Mesenchymal stem cell (in vitro differentiated cells and primary cell): ENCODE measurements around the gene PDX1.

Source experiments
- DNase-seq: peaks from one replicate; pipeline ENCODE4 v3.0.0-alpha.2; 2013
- H2AFZ ChIP-seq: one replicate; pipeline ENCODE4 v1.6.1; 2013; ENCODE audit warnings: low read depth, mild to moderate bottlenecking, control low read depth, inconsistent platforms, low read length, moderate library complexity
- H2AK5ac ChIP-seq: 2 replicates; pipeline ENCODE4 v1.6.1; 2013; ENCODE audit warnings: low read length, moderate library complexity, mild to moderate bottlenecking, inconsistent platforms; ENCODE audit not compliant: severe bottlenecking
- H2BK120ac ChIP-seq: one replicate; pipeline ENCODE4 v1.6.1; 2013; ENCODE audit warnings: low read depth, mild to moderate bottlenecking, inconsistent platforms, low read length, moderate library complexity
- H2BK12ac ChIP-seq, 2 experiments: one replicate each; pipeline ENCODE4 v1.6.1; 2013; ENCODE audit warnings: inconsistent platforms in 2 of 2, low read length in 2 of 2, mild to moderate bottlenecking in 2 of 2, moderate library complexity in 2 of 2, control low read depth in 1 of 2
- H2BK15ac ChIP-seq: one replicate; pipeline ENCODE4 v1.6.1; 2013; ENCODE audit warnings: mild to moderate bottlenecking, low read depth, inconsistent platforms; ENCODE audit not compliant: poor library complexity, severe bottlenecking
- H2BK5ac ChIP-seq: 2 replicates; pipeline ENCODE4 v1.6.1; 2013; ENCODE audit warnings: low read depth, mild to moderate bottlenecking, low read length, control low read depth, inconsistent platforms; ENCODE audit not compliant: poor library complexity, severe bottlenecking
- H3K14ac ChIP-seq, 2 experiments: one replicate each; pipeline ENCODE4 v1.6.1; 2013; ENCODE audit warnings: inconsistent platforms in 2 of 2, low read length in 2 of 2, control low read depth in 1 of 2, mild to moderate bottlenecking in 1 of 2, moderate library complexity in 1 of 2
- H3K18ac ChIP-seq, 2 experiments: one replicate each; pipeline ENCODE4 v1.6.1; 2013; ENCODE audit warnings: inconsistent platforms in 2 of 2, low read length in 2 of 2, control low read depth in 1 of 2, low read depth in 1 of 2, mild to moderate bottlenecking in 1 of 2
- H3K23ac ChIP-seq, 2 experiments: one replicate each; pipeline ENCODE4 v1.6.1; 2013; ENCODE audit warnings: inconsistent platforms in 2 of 2, low read length in 2 of 2, mild to moderate bottlenecking in 2 of 2, moderate library complexity in 2 of 2, control low read depth in 1 of 2
- H3K27ac ChIP-seq: 2 replicates; pipeline ENCODE4 v1.5.1; 2013; ENCODE audit warnings: mild to moderate bottlenecking, moderate library complexity, low read length, control low read depth, inconsistent platforms; ENCODE audit not compliant: poor library complexity, severe bottlenecking
- H3K27me3 ChIP-seq, 2 experiments: 2 replicates each; pipeline versions ENCODE4 v1.6.1 to v1.7.0; 2013; ENCODE audit warnings: low read length in 2 of 2, mild to moderate bottlenecking in 2 of 2, moderate library complexity in 2 of 2, control low read depth in 1 of 2, inconsistent platforms in 1 of 2; ENCODE audit not compliant: control insufficient read depth in 1 of 2, insufficient read depth in 1 of 2
- H3K36me3 ChIP-seq, 2 experiments: 2 replicates each; pipeline versions ENCODE4 v1.6.1 to v1.7.0; 2013; ENCODE audit warnings: low read length in 2 of 2, control low read depth in 1 of 2, inconsistent platforms in 1 of 2, low read depth in 1 of 2, mild to moderate bottlenecking in 1 of 2; ENCODE audit not compliant: insufficient read depth in 2 of 2, control insufficient read depth in 1 of 2
- H3K4ac ChIP-seq, 2 experiments: one replicate each; pipeline ENCODE4 v1.6.1; 2013; ENCODE audit warnings: inconsistent platforms in 2 of 2, low read length in 2 of 2, mild to moderate bottlenecking in 2 of 2, moderate library complexity in 2 of 2, control low read depth in 1 of 2, low read depth in 1 of 2
- H3K4me1 ChIP-seq: 2 replicates; pipeline ENCODE4 v1.6.1; 2013; ENCODE audit warnings: low read depth, low read length, control low read depth; ENCODE audit not compliant: control insufficient read depth, insufficient read depth
- H3K4me2 ChIP-seq: 2 replicates; pipeline ENCODE4 v1.6.1; 2013; ENCODE audit warnings: low read length, mild to moderate bottlenecking, inconsistent platforms; ENCODE audit not compliant: poor library complexity, severe bottlenecking
- H3K4me3 ChIP-seq, 2 experiments: 2 replicates each; pipeline versions ENCODE4 v1.5.1 to v1.7.0; 2013; ENCODE audit warnings: low read length in 2 of 2, mild to moderate bottlenecking in 2 of 2, control low read depth in 1 of 2, low read depth in 1 of 2; ENCODE audit not compliant: insufficient read depth in 1 of 2
- H3K79me1 ChIP-seq: replicated peaks from 2 replicates; pipeline ENCODE4 v1.6.1; 2013; ENCODE audit warnings: mild to moderate bottlenecking, control low read depth, low read length, inconsistent platforms; ENCODE audit not compliant: poor library complexity, severe bottlenecking
- H3K9ac ChIP-seq: 2 replicates; pipeline ENCODE4 v1.7.0; 2013; ENCODE audit warnings: mild to moderate bottlenecking, low read length, moderate library complexity
- H3K9me3 ChIP-seq: 2 replicates; pipeline ENCODE4 v1.7.0; 2013; ENCODE audit warnings: mild to moderate bottlenecking, low read length; ENCODE audit not compliant: control insufficient read depth
- H4K8ac ChIP-seq: one replicate; pipeline ENCODE4 v1.6.1; 2013; ENCODE audit warnings: inconsistent platforms, mild to moderate bottlenecking, low read length, moderate library complexity
- H4K91ac ChIP-seq: one replicate; pipeline ENCODE4 v1.6.1; 2013; ENCODE audit warnings: mild to moderate bottlenecking, low read length, inconsistent platforms
- WGBS: methylation state at CpG from one replicate; pipeline ENCODE4 v1.1.7; 2013; ENCODE audit warnings: mixed read lengths; 5-methylcytosine and 5-hydroxymethylcytosine counted together

Gene PDX1

GRCh38 chr13:27918041-27918917 is 1.5 kb upstream of the PDX1 start:
- H2AK5ac ChIP-seq: no peak overlapping the region
- no peak overlapping the region for H2BK15ac ChIP-seq
- H2BK5ac ChIP-seq: no peak overlapping the region
- H3K27me3 ChIP-seq: peaks cover 86 to 90% of the 10 kb centered on the region in 2 experiments
- H3K14ac ChIP-seq: no peak overlapping the region
- no peak overlapping the region for H4K8ac ChIP-seq
- no peak for DNase-seq
- 8% methylated on average over 41 of the region's 46 CpGs for WGBS
- no peak overlapping the region for H2AFZ ChIP-seq
- no peak overlapping the region for H2BK12ac ChIP-seq
- no peak overlapping the region for H2BK120ac ChIP-seq
- H3K18ac ChIP-seq: no peak overlapping the region
- H3K9ac ChIP-seq: no peak overlapping the region
- H3K4me1 ChIP-seq: peaks cover 25% of the 10 kb centered on the region
- H3K9me3 ChIP-seq: no peaks in the 10 kb centered on the region
- no peak overlapping the region for H3K4me2 ChIP-seq
- H3K36me3 ChIP-seq: no peaks in the 10 kb centered on the region
- no peak overlapping the region for H3K4ac ChIP-seq
- no peaks in the 10 kb centered on the region for H3K79me1 ChIP-seq
- no peak overlapping the region for H3K27ac ChIP-seq
- no peak overlapping the region for H3K23ac ChIP-seq
- H4K91ac ChIP-seq: no peak overlapping the region
- H3K4me3 ChIP-seq: no peak overlapping the region

DNA sequence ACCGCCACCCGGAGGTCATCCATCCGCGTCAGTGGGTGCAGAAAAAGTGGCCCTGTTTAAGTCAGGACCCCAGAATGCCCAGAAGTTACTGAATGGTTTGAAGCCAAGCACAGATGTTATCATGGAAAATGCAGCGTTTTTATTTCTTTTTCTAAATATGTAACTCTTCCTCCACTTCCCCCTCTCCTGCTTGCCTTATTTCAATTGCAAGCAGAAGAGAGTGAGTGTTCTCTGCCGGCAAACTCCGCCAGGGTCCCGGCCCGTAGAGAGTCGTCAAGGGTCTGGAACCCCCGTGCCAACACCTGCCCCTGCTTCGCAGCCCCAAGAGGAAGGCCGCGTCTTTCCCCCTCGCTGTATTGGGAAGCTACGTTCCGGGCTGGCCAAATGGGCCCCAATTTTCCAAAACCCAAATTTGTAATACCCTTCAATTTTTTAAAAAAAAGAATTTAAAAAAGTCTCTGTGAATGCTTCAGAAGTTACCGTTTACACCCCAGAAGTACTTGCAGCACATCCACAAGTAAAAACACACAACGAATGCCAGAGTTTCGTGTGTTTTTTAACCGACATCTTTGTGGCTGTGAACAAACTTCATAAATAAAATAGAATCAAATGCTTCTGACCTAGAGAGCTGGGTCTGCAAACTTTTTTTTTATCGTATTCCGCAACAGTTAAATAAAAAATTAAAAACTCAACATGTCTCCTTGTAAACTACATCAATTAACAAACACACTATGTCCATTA is 712 bp upstream of the PDX1 start:
- H3K27me3 ChIP-seq: peaks cover 87 to 91% of the 10 kb centered on the region in 2 experiments
- H2BK120ac ChIP-seq: no peak overlapping the region
- no peak overlapping the region for H3K4me3 ChIP-seq
- no peak overlapping the region for H2BK15ac ChIP-seq
- peaks cover 27% of the 10 kb centered on the region for H3K4me1 ChIP-seq
- H3K4me2 ChIP-seq: no peak overlapping the region
- H3K36me3 ChIP-seq: no peaks in the 10 kb centered on the region
- no peak overlapping the region for H3K23ac ChIP-seq
- no peak overlapping the region for H2BK5ac ChIP-seq
- H3K18ac ChIP-seq: no peak overlapping the region
- H3K27ac ChIP-seq: no peak overlapping the region
- H3K4ac ChIP-seq: no peak overlapping the region
- H3K14ac ChIP-seq: no peak overlapping the region
- H4K91ac ChIP-seq: no peak overlapping the region
- no peaks in the 10 kb centered on the region for H3K9me3 ChIP-seq
- H2BK12ac ChIP-seq: no peak overlapping the region
- H2AK5ac ChIP-seq: no peak overlapping the region
- no peak for DNase-seq
- H3K9ac ChIP-seq: no peak overlapping the region
- no peak overlapping the region for H4K8ac ChIP-seq
- no peaks in the 10 kb centered on the region for H3K79me1 ChIP-seq
- no peak overlapping the region for H2AFZ ChIP-seq
- 25% methylated on average over 23 of the region's 23 CpGs for WGBS

DNA sequence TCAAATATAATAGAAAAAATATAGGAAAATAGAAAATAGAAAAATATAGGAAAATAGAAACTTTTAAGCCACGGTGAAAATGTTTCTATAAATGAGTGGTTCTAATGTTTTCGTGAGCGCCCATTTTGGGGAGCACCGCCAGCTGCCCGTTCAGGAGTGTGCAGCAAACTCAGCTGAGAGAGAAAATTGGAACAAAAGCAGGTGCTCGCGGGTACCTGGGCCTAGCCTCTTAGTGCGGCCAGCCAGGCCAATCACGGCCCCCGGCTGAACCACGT is 204 bp upstream of the PDX1 start:
- H3K18ac ChIP-seq: no peak overlapping the region

GRCh38 chr13:27920677-27921420 is 1.0 kb downstream of the PDX1 start:
- H3K9ac ChIP-seq: no peak overlapping the region
- H2AFZ ChIP-seq: no peak overlapping the region
- H3K9me3 ChIP-seq: peaks cover 2% of the 10 kb centered on the region
- peaks cover 96% of the 10 kb centered on the region in 2 experiments for H3K27me3 ChIP-seq
- no peak overlapping the region for H4K91ac ChIP-seq
- no peak overlapping the region for H3K14ac ChIP-seq
- peaks cover 28% of the 10 kb centered on the region for H3K4me1 ChIP-seq
- WGBS: under 1% methylated on average over 39 of the region's 40 CpGs
- H2BK5ac ChIP-seq: no peak overlapping the region
- H3K4me3 ChIP-seq: peak overlapping the region; percentile 31 to 71
- H4K8ac ChIP-seq: no peak overlapping the region
- H3K36me3 ChIP-seq: no peaks in the 10 kb centered on the region
- no peak overlapping the region for H3K27ac ChIP-seq
- no peak overlapping the region for H2AK5ac ChIP-seq
- H2BK15ac ChIP-seq: peak overlapping the region; percentile 15
- no peak overlapping the region for H3K4ac ChIP-seq
- peak; percentile 45 for DNase-seq
- no peak overlapping the region for H2BK12ac ChIP-seq
- no peak overlapping the region for H3K18ac ChIP-seq
- no peak overlapping the region for H2BK120ac ChIP-seq
- peak overlapping the region in 1 of 2 experiments; percentile 42 for H3K23ac ChIP-seq
- no peaks in the 10 kb centered on the region for H3K79me1 ChIP-seq
- H3K4me2 ChIP-seq: peak overlapping the region; percentile 54

More for the DNA sequence above, 204 bp upstream of the PDX1 start:
- H2AK5ac ChIP-seq: no peak overlapping the region
- no peak overlapping the region for H3K14ac ChIP-seq
- no peak overlapping the region for H3K4me3 ChIP-seq
- H3K4ac ChIP-seq: no peak overlapping the region
- no peak overlapping the region for H2BK12ac ChIP-seq
- peaks cover 92 to 95% of the 10 kb centered on the region in 2 experiments for H3K27me3 ChIP-seq
- peaks cover 28% of the 10 kb centered on the region for H3K4me1 ChIP-seq
- H3K23ac ChIP-seq: no peak overlapping the region
- no peak overlapping the region for H2BK15ac ChIP-seq
- DNase-seq: no peak
- H2BK120ac ChIP-seq: no peak overlapping the region
- H3K79me1 ChIP-seq: no peaks in the 10 kb centered on the region
- no peaks in the 10 kb centered on the region for H3K36me3 ChIP-seq
- no peak overlapping the region for H3K9ac ChIP-seq
- no peak overlapping the region for H4K8ac ChIP-seq
- no peak overlapping the region for H2AFZ ChIP-seq
- 7% methylated on average over 11 of the region's 11 CpGs for WGBS
- no peak overlapping the region for H2BK5ac ChIP-seq
- no peak overlapping the region for H4K91ac ChIP-seq
- H3K4me2 ChIP-seq: peak overlapping the region; percentile 53
- no peak overlapping the region for H3K27ac ChIP-seq
- H3K9me3 ChIP-seq: no peaks in the 10 kb centered on the region
